GM18868 (cell line): ENCODE measurements around the gene DAAM1.

Experiments used
- ATAC-seq: cut with Tn5 transposase; IDR thresholded peaks from one replicate; pipeline ENCODE4 v1.9.1; 2021; ENCODE audit warnings: mild to moderate bottlenecking, moderate library complexity; ENCODE audit not compliant: unreplicated experiment

Gene DAAM1

GRCh38 chr14:59336706-59337105 lies 148.2 kb downstream of the DAAM1 start:
- ATAC-seq: no peak

GRCh38 chr14:59337141-59337611 lies 148.7 kb downstream of the DAAM1 start:
- no peak for ATAC-seq

- ATAC-seq: no peak
Measured at GRCh38 chr14:59338761-59339160, 150.3 kb downstream of the DAAM1 start.

GRCh38 chr14:59339524-59340330 lies 151.3 kb downstream of the DAAM1 start:
- ATAC-seq: no peak

- ATAC-seq: no peak
Measured at GRCh38 chr14:59341858-59342477, 153.5 kb downstream of the DAAM1 start.

- ATAC-seq: no peak
Measured at GRCh38 chr14:59342516-59343484, 154.3 kb downstream of the DAAM1 start.

GRCh38 chr14:59343585-59343984 lies 155.1 kb downstream of the DAAM1 start:
- no peak for ATAC-seq

GRCh38 chr14:59344016-59344415 lies 155.5 kb downstream of the DAAM1 start:
- ATAC-seq: no peak

GRCh38 chr14:59344691-59345455 lies 156.4 kb downstream of the DAAM1 start:
- ATAC-seq: no peak

GRCh38 chr14:59346329-59346728 lies 157.9 kb downstream of the DAAM1 start:
- no peak for ATAC-seq

- no peak for ATAC-seq
Measured at GRCh38 chr14:59346796-59347510, 158.5 kb downstream of the DAAM1 start.

- ATAC-seq: no peak
Measured at GRCh38 chr14:59347511-59347900, 159.0 kb downstream of the DAAM1 start.

- no peak for ATAC-seq
Measured at GRCh38 chr14:59347915-59348314, 159.4 kb downstream of the DAAM1 start.

- no peak for ATAC-seq
Measured at GRCh38 chr14:59349258-59349701, 160.8 kb downstream of the DAAM1 start.

- ATAC-seq: no peak
Measured at GRCh38 chr14:59352961-59353360, 164.5 kb downstream of the DAAM1 start.

GRCh38 chr14:59354666-59355065 lies 166.2 kb downstream of the DAAM1 start:
- no peak for ATAC-seq

GRCh38 chr14:59355091-59355490 lies 166.6 kb downstream of the DAAM1 start:
- ATAC-seq: no peak

- ATAC-seq: peak; percentile 36
Measured at GRCh38 chr14:59356312-59356711, 167.8 kb downstream of the DAAM1 start.

GRCh38 chr14:59356767-59357166 lies 168.3 kb downstream of the DAAM1 start:
- ATAC-seq: peak; percentile 69

- no peak for ATAC-seq
Measured at GRCh38 chr14:59358102-59358501, 169.6 kb downstream of the DAAM1 start.
